ENCODE results near the gene TADA3. TPM values are rescaled to one million over a fixed set of nuclear protein-coding genes. Genes with fewer than 3 reads are reported as not detected.

Gene TADA3
- total and polyA plus RNA-seq, 2 of the 4 experiments (the other 2 are of a cell fraction): 68.0 to 83.0 TPM

DNA sequence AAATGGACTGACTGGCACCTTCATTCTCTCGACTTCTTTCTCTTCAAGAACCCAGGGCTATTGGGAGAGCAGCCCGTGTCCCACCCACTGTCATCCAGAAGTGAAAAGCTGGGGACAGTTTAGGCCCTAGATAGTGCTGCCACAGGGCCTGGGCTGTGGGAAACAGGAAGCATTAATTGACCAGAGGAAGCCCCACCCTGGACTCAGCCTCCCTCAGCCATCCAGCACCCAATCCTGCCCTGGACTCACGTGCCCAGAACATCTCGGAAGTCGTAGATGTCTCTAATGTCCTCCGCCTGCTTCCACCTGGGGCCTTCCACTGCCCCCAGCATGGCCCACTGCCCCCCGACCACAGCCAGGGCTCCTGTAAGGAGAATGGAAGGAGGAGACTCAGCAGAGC lies 24.9 kb downstream of the TADA3 start:
- Histone ChIP-seq H2BK15ac (ENCODE audit: low read depth, low read length) (no peak overlapping the region), H3K23ac (ENCODE audit: low read depth, low read length) (peak overlapping the region; percentile 82; the same call in 1 of the 2 replicates), H2BK120ac (ENCODE audit: low read depth, low read length) (no peak overlapping the region), H3K14ac (replicated peaks; ENCODE audit: low read depth, low read length) (no peak overlapping the region), H4K5ac (ENCODE audit: low read depth, low read length) (no peak overlapping the region), H3K56ac (ENCODE audit: extremely low read depth, insufficient read depth, low read length) (no peak overlapping the region), H4K8ac (ENCODE audit: low read depth in 2 of 2, low read length in 2 of 2) (0 out of 4 replicates have a peak overlapping the region, but pooled peaks of 1 of the 2 experiments have one; percentile 18), H3K4me2 (ENCODE audit: low read depth, low read length) (no peak overlapping the region), H3K4me1 (ENCODE audit: control insufficient read depth, insufficient read depth, low read length) (peaks cover 27% of the 10 kb centered on the region), H3K4ac (ENCODE audit: low read depth, low read length) (no peak overlapping the region), H3K4me3 (ENCODE audit: insufficient read depth, low read depth, low read length) (no peak overlapping the region), H3K36me3 (ENCODE audit: control insufficient read depth, insufficient read depth, low read length) (peaks cover 3% of the 10 kb centered on the region), H3K9me3 (ENCODE audit: control insufficient read depth, insufficient read depth, low read length) (no peaks in the 10 kb centered on the region), H3K79me1 (ENCODE audit: low read depth in 1 of 2, low read length in 2 of 2) (peaks cover 16 to 49% of the 10 kb centered on the region in 2 experiments), H2AFZ (replicated peaks; ENCODE audit: low read length, poor library complexity) (peak overlapping the region; percentile 59), H3K27me3 (ENCODE audit: control insufficient read depth, insufficient read depth, low read length) (no peaks in the 10 kb centered on the region), H4K91ac (ENCODE audit: insufficient read depth, low read depth, low read length) (0 out of 2 replicates have a peak overlapping the region, but pooled peaks have one; percentile 38), H2BK20ac (ENCODE audit: low read depth, low read length) (no peak overlapping the region), H3K18ac (ENCODE audit: low read depth, low read length) (no peak overlapping the region), H3K9me1 (ENCODE audit: insufficient read depth, low read length) (peaks cover 28% of the 10 kb centered on the region), H2AK5ac (ENCODE audit: low read depth, low read length) (peak overlapping the region; percentile 43), H3K9ac (ENCODE audit: low read depth, low read length) (no peak overlapping the region), H2BK5ac (ENCODE audit: low read depth, low read length, poor library complexity, severe bottlenecking) (no peak overlapping the region), H2AK9ac (replicated peaks; ENCODE audit: low read depth, low read length, poor library complexity) (no peak overlapping the region), H4K20me1 (ENCODE audit: insufficient read depth, low read length) (peaks cover 8% of the 10 kb centered on the region; the same call in 1 of the 2 replicates), H3K27ac (ENCODE audit: insufficient read depth, low read length) (no peak overlapping the region)
- intact Hi-C loops (cut with micrococcal nuclease): no loop called here
- DNase-seq (no peak), ATAC-seq (ENCODE audit: low read depth) (no peak)
- in situ Hi-C loops (cut with MboI; ENCODE audit: low sequenced_read_pairs): no loop called here
- POLR2A ChIA-PET (ENCODE audit: unreplicated experiment): no interaction called here
- no peak for TF ChIP-seq CEBPB (IDR thresholded peaks at IDR 0.05; ENCODE audit: low read depth, low read length)
- no peak for TF ChIP-seq FOS (IDR thresholded peaks at IDR 0.05; ENCODE audit: low read depth, low read length)
- no TSS peak for BruUV-seq (replicated peaks)
- WGBS, 2 experiments (ENCODE audit: extremely low coverage in 2 of 2, insufficient read length in 1 of 2): 80% methylated on average over 2 of the region's 7 CpGs; no CpG with 5 or more reads in 1 of the 2 experiments
- CTCF ChIA-PET: no interaction called here
- dilution Hi-C loops (cut with HindIII; ENCODE audit: low sequenced_read_pairs, unreplicated experiment): no loop called here

Data from IMR-90 (cell line).